H1 (cell line): ENCODE measurements around the gene SPDYA. TPM values are rescaled to one million over a fixed set of nuclear protein-coding genes. Genes with fewer than 3 reads are reported as not detected.
"Not testable (repeated sequence)": the region's sequence is repeated elsewhere in the genome, so short reads cannot be mapped to it uniquely, and the experiment has no call there.

Experiments
- CTCF ChIA-PET: fragments of 300-600 bp; sonication (Branson Sonifier 250); formaldehyde crosslinking; loops from one replicate; lab custom pipeline; 2021; ENCODE audit not compliant: partially characterized antibody; lab: Charles Lee
- POLR2A ChIA-PET: fragments of 300-600 bp; sonication (Branson Sonifier 250); formaldehyde crosslinking; loops from one replicate; lab custom pipeline; 2021; ENCODE audit warnings: inconsistent platforms; ENCODE audit not compliant: partially characterized antibody; lab: Charles Lee
- DNase-seq, 2 experiments: peaks; one replicate each; pipeline versions ENCODE4 v3.0.0 to v3.0.0-alpha.2; 2010 to 2022; ENCODE audit warnings: low spot score in 2 of 2, low read depth in 1 of 2, mixed read lengths in 1 of 2
- FAIRE-seq: peaks from 2 replicates; lab custom pipeline; 2011; peaks lifted over from hg19 to GRCh38; lab: Jason Lieb, UNC
- H2AFZ ChIP-seq: 2 replicates; pipeline ENCODE4 v1.8.1; 2012; ENCODE audit warnings: low read length, inconsistent platforms
- H2AK5ac ChIP-seq: 2 replicates; pipeline ENCODE4 v1.6.1; 2013; ENCODE audit warnings: low read depth, low read length
- H2BK120ac ChIP-seq: replicated peaks from 2 replicates; pipeline ENCODE3; 2013; ENCODE audit warnings: low read depth, low read length, inconsistent platforms
- H2BK12ac ChIP-seq: 2 replicates; pipeline ENCODE4 v1.6.1; 2013; ENCODE audit warnings: low read depth, low read length
- H2BK15ac ChIP-seq: 2 replicates; pipeline ENCODE4 v1.6.1; 2013; ENCODE audit warnings: low read length
- H2BK20ac ChIP-seq: 2 replicates; pipeline ENCODE4 v1.6.1; 2013; ENCODE audit warnings: low read length
- H2BK5ac ChIP-seq: 2 replicates; pipeline ENCODE4 v1.6.1; 2013; ENCODE audit warnings: low read depth, low read length
- H3K14ac ChIP-seq: 2 replicates; pipeline ENCODE4 v1.6.1; 2013; ENCODE audit warnings: inconsistent platforms; ENCODE audit not compliant: insufficient read length
- H3K18ac ChIP-seq: 2 replicates; pipeline ENCODE4 v1.6.1; 2013; ENCODE audit warnings: low read length; ENCODE audit errors: extremely low read depth
- H3K23ac ChIP-seq: 2 replicates; pipeline ENCODE4 v1.6.1; 2013; ENCODE audit warnings: inconsistent platforms; ENCODE audit not compliant: insufficient read length
- H3K23me2 ChIP-seq: 2 replicates; pipeline ENCODE4 v1.6.1; 2013; ENCODE audit warnings: low read depth, low read length
- H3K27ac ChIP-seq: 2 replicates; pipeline ENCODE4 v1.6.1; 2011; ENCODE audit warnings: low read depth, low read length, inconsistent platforms
- H3K27me3 ChIP-seq, 4 experiments: replicated peaks in 1 of 4; 1 replicate in 1 of 4; 2 replicates in 3 of 4; pipeline versions ENCODE4 v1.6.1 to v1.8.1; 2011 to 2013; ENCODE audit warnings: low read length in 3 of 4, mild to moderate bottlenecking in 3 of 4, inconsistent platforms in 2 of 4, mixed read lengths in 2 of 4, moderate library complexity in 1 of 4; ENCODE audit not compliant: control insufficient read depth in 3 of 4, insufficient read depth in 3 of 4; ENCODE audit errors: extremely low read depth in 1 of 4
- H3K36me3 ChIP-seq, 4 experiments: 2 replicates each; pipeline versions ENCODE4 v1.6.1 to v1.8.1; 2011 to 2013; ENCODE audit warnings: mild to moderate bottlenecking in 4 of 4, low read length in 3 of 4, moderate library complexity in 2 of 4, control low read depth in 1 of 4, inconsistent platforms in 1 of 4; ENCODE audit not compliant: insufficient read depth in 4 of 4, control insufficient read depth in 2 of 4
- H3K4ac ChIP-seq: replicated peaks from 2 replicates; pipeline ENCODE3; 2013; ENCODE audit warnings: low read length, low read depth, mixed read lengths, inconsistent platforms; ENCODE audit not compliant: insufficient read length
- H3K4me1 ChIP-seq, 4 experiments: replicated peaks in 1 of 4; 1 replicate in 1 of 4; 2 replicates in 3 of 4; pipeline versions ENCODE4 v1.6.1 to v1.8.1; 2011 to 2013; ENCODE audit warnings: low read length in 3 of 4, inconsistent platforms in 2 of 4, mixed read lengths in 1 of 4; ENCODE audit not compliant: insufficient read depth in 4 of 4, control insufficient read depth in 3 of 4
- H3K4me2 ChIP-seq, 2 experiments: 2 replicates each; pipeline versions ENCODE4 v1.6.1 to v1.8.1; 2011 to 2013; ENCODE audit warnings: low read depth in 2 of 2, low read length in 2 of 2, control low read depth in 1 of 2, inconsistent platforms in 1 of 2, mild to moderate bottlenecking in 1 of 2; ENCODE audit not compliant: insufficient read depth in 1 of 2
- H3K4me3 ChIP-seq, 4 experiments: fragments of 200-600, 300-600 bp in 1 of 4; sonication (generic), shearing (Covaris generic), sonication (Bioruptor Twin) in 1 of 4; 2 replicates each; pipeline versions ENCODE4 v1.5.1 to v1.8.1; 2011 to 2016; ENCODE audit warnings: low read length in 4 of 4, low read depth in 3 of 4, control low read depth in 2 of 4, inconsistent platforms in 2 of 4, mild to moderate bottlenecking in 2 of 4, mixed read lengths in 1 of 4, moderate library complexity in 1 of 4; ENCODE audit not compliant: insufficient read depth in 2 of 4; ENCODE audit errors: extremely low read depth in 1 of 4
- H3K56ac ChIP-seq: replicated peaks from 2 replicates; pipeline ENCODE3; 2013; ENCODE audit warnings: low read depth, mild to moderate bottlenecking, mixed read lengths, low read length, inconsistent platforms; ENCODE audit not compliant: insufficient read length
- H3K79me1 ChIP-seq: 2 replicates; pipeline ENCODE4 v1.6.1; 2013; ENCODE audit warnings: low read depth, low read length, control low read depth
- H3K79me2 ChIP-seq, 2 experiments: 2 replicates each; pipeline versions ENCODE4 v1.6.1 to v1.8.1; 2012 to 2013; ENCODE audit warnings: low read length in 2 of 2, mild to moderate bottlenecking in 2 of 2, inconsistent platforms in 1 of 2; ENCODE audit not compliant: insufficient read depth in 2 of 2, control insufficient read depth in 1 of 2
- H3K9ac ChIP-seq, 4 experiments: replicated peaks in 1 of 4; 1 replicate in 1 of 4; 2 replicates in 3 of 4; pipeline versions ENCODE4 v1.6.1 to v1.8.1; 2011 to 2013; ENCODE audit warnings: low read depth in 3 of 4, low read length in 3 of 4, control low read depth in 2 of 4, mild to moderate bottlenecking in 2 of 4, moderate library complexity in 2 of 4, inconsistent platforms in 1 of 4; ENCODE audit errors: extremely low read depth in 1 of 4
- H3K9me3 ChIP-seq, 2 experiments: 2 replicates each; pipeline versions ENCODE4 v1.6.1 to v1.8.1; 2012 to 2013; ENCODE audit warnings: mild to moderate bottlenecking in 2 of 2, moderate library complexity in 2 of 2, control low read depth in 1 of 2, inconsistent platforms in 1 of 2, low read depth in 1 of 2, low read length in 1 of 2, mixed read lengths in 1 of 2; ENCODE audit not compliant: insufficient read depth in 2 of 2
- H4K20me1 ChIP-seq, 2 experiments: replicated peaks in 1 of 2; 2 replicates each; pipeline versions ENCODE3 to v1.8.1; 2011 to 2013; ENCODE audit warnings: inconsistent platforms in 2 of 2, low read length in 2 of 2, mild to moderate bottlenecking in 1 of 2; ENCODE audit not compliant: insufficient read depth in 2 of 2, control insufficient read depth in 1 of 2
- H4K5ac ChIP-seq: 2 replicates; pipeline ENCODE4 v1.6.1; 2013; ENCODE audit warnings: low read length, low read depth, mixed read lengths, inconsistent platforms; ENCODE audit not compliant: insufficient read length
- H4K8ac ChIP-seq: 2 replicates; pipeline ENCODE4 v1.8.0; 2013; ENCODE audit warnings: mild to moderate bottlenecking, moderate library complexity, low read length, inconsistent platforms; ENCODE audit not compliant: insufficient read depth; ENCODE audit errors: extremely low read depth
- H4K91ac ChIP-seq: replicated peaks from 2 replicates; pipeline ENCODE3; 2013; ENCODE audit warnings: low read length, mixed read lengths, inconsistent platforms; ENCODE audit not compliant: insufficient read length
- WGBS, 2 experiments: shearing (Covaris generic) in 1 of 2; methylation state at CpG; one replicate each; pipeline versions ENCODE4 v1.1.6 to v1.1.7; 2013 to 2015; ENCODE audit warnings: low lambda C conversion rate in 2 of 2, mixed read lengths in 2 of 2, inconsistent platforms in 1 of 2, low coverage in 1 of 2, missing lambda C conversion rate in 1 of 2; ENCODE audit not compliant: insufficient replicate concordance in 2 of 2, insufficient coverage in 1 of 2, insufficient read length in 1 of 2; ENCODE audit errors: extremely low coverage in 1 of 2, missing lambda C conversion rate in 1 of 2; 5-methylcytosine and 5-hydroxymethylcytosine counted together
- polyA plus RNA-seq, 7 experiments: library from polyadenylated mRNA; depleted of rRNA in 3 of 7; stranded (reverse) in 5 of 7; unstranded in 2 of 7; fragments of >200 nt in 5 of 7; fragments of 200-250 nt in 2 of 7; gene quantifications; 1 replicate in 5 of 7; 2 replicates in 1 of 7; 4 replicates in 1 of 7; pipeline versions ENCODE4 v1.2.1 to v1.2.3, GENCODE V29; 2011 to 2013; ENCODE audit warnings: missing spikeins in 2 of 7, mixed read lengths in 2 of 7
- total RNA-seq: library from RNA; stranded (reverse); fragmentation: NEBNext Ultra II Directional; extraction: Animal tissue kit (Norgen Biotek cat#: 25700); gene quantifications from 2 replicates; pipeline ENCODE4 v1.2.1, GENCODE V29; 2021

Gene SPDYA
- total and polyA plus RNA-seq, 2 of the 8 experiments (the other 6 are each of a cell fraction or from before 2014, with no cell fraction given) = 0.12 to 0.35 TPM

GRCh38 chr2:28784570-28784969 lies 26.1 kb upstream of the SPDYA start:
- H3K23me2 ChIP-seq, DNase-seq, H3K79me2 ChIP-seq, H3K4me1 ChIP-seq, H4K20me1 ChIP-seq, H2BK12ac ChIP-seq, H4K91ac ChIP-seq, H3K18ac ChIP-seq, H3K4me2 ChIP-seq, H3K27ac ChIP-seq, H2BK20ac ChIP-seq, H2AK5ac ChIP-seq, FAIRE-seq, POLR2A ChIA-PET, H4K5ac ChIP-seq, H3K79me1 ChIP-seq, H3K27me3 ChIP-seq, H3K4me3 ChIP-seq, H3K23ac ChIP-seq, H2BK15ac ChIP-seq, H2BK5ac ChIP-seq, H3K56ac ChIP-seq, H3K4ac ChIP-seq, H3K14ac ChIP-seq, H4K8ac ChIP-seq, H2AFZ ChIP-seq, H3K9ac ChIP-seq, H2BK120ac ChIP-seq, H3K9me3 ChIP-seq: not testable (repeated sequence)
- peaks cover 8 to 75% (median 41%) of the 10 kb centered on the region in 4 experiments; a peak in 7 of 8 replicates for H3K36me3 ChIP-seq
- WGBS, 2 experiments = 95% methylated on average over 6 of the region's 7 CpGs; no CpG with 5 or more reads in 1 of the 2 experiments
- CTCF ChIA-PET = interaction anchor here (0.8 to 1.3 kb wide), 2 partner anchors 9 kb away, joined by 3 to 4 read pairs; no protein-coding TSS in a partner anchor
